Frontal cortex (tissue), 4 donors: ENCODE measurements around the gene ETS1. TPM values are rescaled to one million over a fixed set of nuclear protein-coding genes. Genes with fewer than 3 reads are reported as not detected.

Experiments
- DNase-seq, 2 donors: peaks; one replicate each; pipeline ENCODE4 v3.0.0; 2012; ENCODE audit warnings: low spot score in 2 of 2
- FAIRE-seq: peaks from 2 replicates; lab custom pipeline; 2012; peaks lifted over from hg19 to GRCh38; lab: Jason Lieb, UNC
- total RNA-seq: library from RNA; depleted of rRNA; stranded (reverse); fragments of >200 nt; gene quantifications from one replicate; pipeline ENCODE4 v1.2.3, GENCODE V29; 2014
- donor health status: control.
- donor health status: control.
- donor health status: control.

Gene ETS1
- total RNA-seq, 1 donor from 2014 or later, result 9.8 TPM

- DNase-seq, result no peak
- no peak for FAIRE-seq
These were observed 63.7 kb downstream of the ETS1 start for GRCh38 chr11:128523641-128524040.

GRCh38 chr11:128522943-128523518 lies 64.3 kb downstream of the ETS1 start:
- no peak for FAIRE-seq

GRCh38 chr11:128522055-128522942 lies 65.1 kb downstream of the ETS1 start:
- no peak for FAIRE-seq

More at GRCh38 chr11:128522943-128523518, 64.3 kb downstream of the ETS1 start:
- DNase-seq, result no peak

GRCh38 chr11:128521682-128522054 lies 65.7 kb downstream of the ETS1 start:
- no peak for DNase-seq
- no peak for FAIRE-seq

More at GRCh38 chr11:128522055-128522942, 65.1 kb downstream of the ETS1 start:
- peak; percentile 91 to 94 for DNase-seq

- FAIRE-seq, result no peak
- DNase-seq, result no peak
These were observed 66.3 kb downstream of the ETS1 start for GRCh38 chr11:128520888-128521681.

GRCh38 chr11:128520206-128520887 lies 67.0 kb downstream of the ETS1 start:
- FAIRE-seq, result no peak
- DNase-seq, result no peak

- DNase-seq (no peak), FAIRE-seq (no peak)
These were observed 68.0 kb downstream of the ETS1 start for GRCh38 chr11:128519338-128519737.

- no peak for DNase-seq
- FAIRE-seq, result no peak
These were observed 68.7 kb downstream of the ETS1 start for GRCh38 chr11:128518493-128519207.

GRCh38 chr11:128517451-128518230 lies 69.7 kb downstream of the ETS1 start:
- FAIRE-seq (no peak), DNase-seq (no peak)

- no peak for DNase-seq
- FAIRE-seq, result no peak
These were observed 70.5 kb downstream of the ETS1 start for GRCh38 chr11:128516886-128517285.

GRCh38 chr11:128515826-128516778 lies 71.3 kb downstream of the ETS1 start:
- FAIRE-seq, result no peak

GRCh38 chr11:128515086-128515485 lies 72.3 kb downstream of the ETS1 start:
- DNase-seq (no peak), FAIRE-seq (no peak)

More at GRCh38 chr11:128515826-128516778, 71.3 kb downstream of the ETS1 start:
- no peak for DNase-seq

- FAIRE-seq (no peak), DNase-seq (no peak)
These were observed 73.3 kb downstream of the ETS1 start for GRCh38 chr11:128513915-128514681.

GRCh38 chr11:128512474-128512996 lies 74.8 kb downstream of the ETS1 start:
- no peak for FAIRE-seq
- no peak for DNase-seq

GRCh38 chr11:128511712-128512111 lies 75.6 kb downstream of the ETS1 start:
- FAIRE-seq (no peak), DNase-seq (no peak)

- FAIRE-seq (no peak), DNase-seq (no peak)
These were observed 77.6 kb downstream of the ETS1 start for GRCh38 chr11:128509621-128510389.
